Transverse colon (tissue), 4 donors: ENCODE measurements around the gene B3GALNT2.

ENCODE experiments used
- CTCF ChIP-seq, 5 experiments: fragments of 200-600 bp in 3 of 5; fragments of 450-650 bp in 2 of 5; sonication (generic) in 3 of 5; IDR thresholded peaks; 1 replicate in 2 of 5; 2 replicates in 3 of 5; pipeline ENCODE4 v1.5.1; 2016 to 2017; ENCODE audit warnings: antibody characterized with exemption in 5 of 5, inconsistent platforms in 3 of 5, mild to moderate bottlenecking in 2 of 5, moderate library complexity in 1 of 5
- POLR2A ChIP-seq: fragments of 450-650 bp; IDR thresholded peaks from one replicate; pipeline ENCODE4 v1.6.1; 2016; ENCODE audit warnings: antibody characterized with exemption, mild to moderate bottlenecking, moderate library complexity
- POLR2AphosphoS5 ChIP-seq, 3 donors: sonication (generic); formaldehyde crosslinking; IDR thresholded peaks; one replicate each; pipeline ENCODE4 v1.6.1; 2016; ENCODE audit warnings: antibody characterized with exemption in 3 of 3

DNA sequence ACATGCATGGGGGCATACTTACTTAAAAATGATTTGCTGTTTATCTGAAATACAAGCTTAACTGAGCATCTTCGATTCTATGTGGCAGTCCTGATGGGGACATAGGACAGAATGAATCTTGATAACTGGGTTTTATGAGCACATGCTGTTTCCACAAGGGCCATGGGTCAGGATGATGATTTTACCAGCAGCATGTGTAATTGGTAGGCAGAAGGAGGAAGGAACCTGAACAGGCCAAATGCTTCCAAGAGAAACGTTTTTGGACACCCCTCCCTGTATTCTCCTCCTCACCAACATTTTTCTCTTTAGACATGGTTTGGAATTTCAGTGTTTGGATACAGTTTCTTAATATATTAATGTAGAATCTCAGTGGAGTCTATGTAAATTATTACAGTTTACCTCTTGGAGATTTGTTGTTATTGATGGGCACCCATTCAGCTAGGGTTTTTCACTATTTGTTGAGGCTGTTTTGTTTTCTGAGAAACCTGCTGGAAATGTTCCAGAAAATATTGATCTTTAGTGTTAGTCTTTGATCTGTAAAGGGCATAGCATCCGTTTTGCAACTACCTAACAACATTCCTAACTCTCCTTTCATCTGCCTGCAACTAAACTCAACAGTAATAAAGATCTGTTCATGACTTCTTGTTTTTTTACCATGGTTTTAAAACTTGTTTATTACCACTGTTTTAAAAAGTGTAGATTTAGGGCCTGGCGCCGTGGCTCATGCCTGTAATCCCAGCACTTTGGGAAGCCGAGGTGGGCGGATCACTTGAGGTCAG lies 95.0 kb downstream of the B3GALNT2 start:
- TF ChIP-seq CTCF (IDR thresholded peaks at IDR 0.05) (no peak), POLR2AphosphoS5 (IDR thresholded peaks at IDR 0.05) (no peak), POLR2A (no peak)
